Esophagus squamous epithelium (tissue), 5 donors: ENCODE results near the gene WDCP. TPM values are rescaled to one million over a fixed set of nuclear protein-coding genes. Genes with fewer than 3 reads are reported as not detected.
A peak's percentile ranks its signal among the peaks of the same experiment; 100 is the strongest.
"Not testable (repeated sequence)": the region's sequence is repeated elsewhere in the genome, so short reads cannot be mapped to it uniquely, and the experiment has no call there.

Experiments
- DNase-seq: peaks from one replicate; lab custom pipeline; 2025; lab: John Stamatoyannopoulos, UW
- H3K27ac ChIP-seq, 4 donors: fragments of 200-600 bp; sonication (generic); one replicate each; pipeline ENCODE4 v1.5.1; 2016 to 2019; ENCODE audit warnings: mild to moderate bottlenecking in 1 of 4
- H3K27me3 ChIP-seq, 4 donors: fragments of 200-600 bp; sonication (generic); 1 replicate in 3 of 4; 2 replicates in 1 of 4; pipeline versions ENCODE4 v1.5.1 to v1.6.0; 2017 to 2021; ENCODE audit warnings: antibody characterized with exemption in 1 of 4
- H3K36me3 ChIP-seq, 3 donors: fragments of 200-600 bp; sonication (generic); one replicate each; pipeline ENCODE4 v1.5.1; 2016 to 2019
- H3K4me1 ChIP-seq, 3 donors: fragments of 200-600 bp; sonication (generic); one replicate each; pipeline ENCODE4 v1.5.1; 2017 to 2019
- H3K4me3 ChIP-seq, 4 donors: fragments of 200-600 bp; sonication (generic); 1 replicate in 3 of 4; 2 replicates in 1 of 4; pipeline ENCODE4 v1.5.1; 2016 to 2019; ENCODE audit warnings: mild to moderate bottlenecking in 2 of 4, moderate library complexity in 1 of 4
- H3K9me3 ChIP-seq, 3 donors: fragments of 200-600 bp; sonication (generic); one replicate each; pipeline ENCODE4 v1.5.1; 2016 to 2019
- CTCF ChIP-seq, 6 experiments: fragments of 450-650 bp in 4 of 6; fragments of 200-600 bp in 2 of 6; sonication (generic) in 2 of 6; IDR thresholded peaks; one replicate each; pipeline ENCODE4 v1.5.1; 2016 to 2019; ENCODE audit warnings: antibody characterized with exemption in 6 of 6, mild to moderate bottlenecking in 4 of 6, moderate library complexity in 4 of 6
- POLR2A ChIP-seq, 4 donors: fragments of 450-650 bp; IDR thresholded peaks; one replicate each; pipeline ENCODE4 v1.6.1; 2017; ENCODE audit warnings: antibody characterized with exemption in 4 of 4, mild to moderate bottlenecking in 4 of 4, moderate library complexity in 3 of 4
- WGBS, 2 donors: methylation state at CpG; one replicate each; pipeline ENCODE4 v1.1.5; 2018; 5-methylcytosine and 5-hydroxymethylcytosine counted together
- intact Hi-C: fragments of 100-400 bp; cut with DNase I; formaldehyde crosslinking; loops from one replicate; pipeline ENCODE4 v1.15.0; 2022
- total RNA-seq, 4 donors: library from RNA; depleted of rRNA; stranded (reverse); fragments of >200 nt; gene quantifications; one replicate each; pipeline ENCODE4 v1.1.0, GENCODE V29; 2016
- donor health status: DM: yes; HTN: yes; CAD: no.

Gene WDCP
- total RNA-seq, 4 donors from 2014 or later, result 2.8 to 4.9 (median 4.0) TPM

- H3K4me3 ChIP-seq, result peak overlapping the region; percentile 69 to 83 (median 75)
- H3K27me3 ChIP-seq, result no peaks in the 10 kb centered on the region
- 13 to 31% methylated on average over 22 to 23 of the region's 23 CpGs for WGBS, 2 donors
- peak overlapping the region in 1 of 4 donors; percentile 66 for H3K27ac ChIP-seq
- H3K4me1 ChIP-seq, result peaks cover 8 to 52% (median 11%) of the 10 kb centered on the region in 3 donors
- H3K36me3 ChIP-seq, result no peaks in the 10 kb centered on the region
- no peak for DNase-seq
- no peak for TF ChIP-seq CTCF (IDR thresholded peaks at IDR 0.05)
- TF ChIP-seq POLR2A (IDR thresholded peaks at IDR 0.05), result no peak
- H3K9me3 ChIP-seq, result no peaks in the 10 kb centered on the region
- intact Hi-C loops, result no loop called here
Observed at GRCh38 chr2:24048769-24049484, 1.7 kb upstream of the WDCP start.

- Histone ChIP-seq H3K4me1 (peaks cover 8 to 52% (median 11%) of the 10 kb centered on the region in 3 donors), H3K27ac (peak overlapping the region in 1 of 4 donors; percentile 29), H3K9me3 (no peaks in the 10 kb centered on the region), H3K4me3 (peak overlapping the region in 3 of 4 donors; percentile 67 to 82 (median 81)), H3K27me3 (no peaks in the 10 kb centered on the region), H3K36me3 (no peaks in the 10 kb centered on the region)
- no peak for TF ChIP-seq CTCF (IDR thresholded peaks at IDR 0.05)
- no peak for TF ChIP-seq POLR2A (IDR thresholded peaks at IDR 0.05)
- DNase-seq, result no peak
- WGBS, 2 donors, result 31 to 39% methylated on average over 3 to 8 of the region's 8 CpGs
- intact Hi-C loops, result no loop called here
Observed at GRCh38 chr2:24047703-24048033, 477 bp upstream of the WDCP start.

GRCh38 chr2:24046599-24046929 lies 627 bp downstream of the WDCP start:
- H3K4me3 ChIP-seq, result peak overlapping the region; percentile 53 to 82 (median 74)
- no peak for DNase-seq
- TF ChIP-seq POLR2A (IDR thresholded peaks at IDR 0.05) (no peak), CTCF (IDR thresholded peaks at IDR 0.05) (no peak)
- H3K9me3 ChIP-seq, result no peaks in the 10 kb centered on the region
- no peaks in the 10 kb centered on the region for H3K27me3 ChIP-seq
- no peaks in the 10 kb centered on the region for H3K36me3 ChIP-seq
- H3K27ac ChIP-seq, result peak overlapping the region in 2 of 4 donors; percentile 84
- peaks cover 8 to 52% (median 11%) of the 10 kb centered on the region in 3 donors for H3K4me1 ChIP-seq
- intact Hi-C loops, result no loop called here
- 0 to 1% methylated on average over 2 of the region's 2 CpGs for WGBS, 2 donors

- intact Hi-C loops, result no loop called here
- no peak overlapping the region for H3K27ac ChIP-seq
- no peaks in the 10 kb centered on the region for H3K27me3 ChIP-seq
- WGBS, 2 donors, result 76 to 82% methylated on average over 9 to 11 of the region's 11 CpGs
- H3K4me3 ChIP-seq, result peak overlapping the region in 1 of 4 donors; percentile 67
- peaks cover 8 to 52% (median 11%) of the 10 kb centered on the region in 3 donors for H3K4me1 ChIP-seq
- H3K9me3 ChIP-seq, result no peaks in the 10 kb centered on the region
- TF ChIP-seq CTCF (IDR thresholded peaks at IDR 0.05) (no peak), POLR2A (IDR thresholded peaks at IDR 0.05) (no peak)
- no peak for DNase-seq
- no peaks in the 10 kb centered on the region for H3K36me3 ChIP-seq
Observed at GRCh38 chr2:24045511-24046508, 1.4 kb downstream of the WDCP start.

- H3K36me3 ChIP-seq, result peaks cover 0 to 18% (median 9%) of the 10 kb centered on the region in 3 donors
- DNase-seq, H3K27ac ChIP-seq, intact Hi-C loops, H3K27me3 ChIP-seq, H3K9me3 ChIP-seq, H3K4me3 ChIP-seq: not testable (repeated sequence)
- 87 to 95% methylated on average over 6 of the region's 6 CpGs for WGBS, 2 donors
- H3K4me1 ChIP-seq, result peaks cover 2 to 28% (median 8%) of the 10 kb centered on the region in 3 donors
Observed at GRCh38 chr2:24043133-24043532, 4.1 kb downstream of the WDCP start.
